ENCODE results near the gene CSNK1E. TPM values are rescaled to one million over a fixed set of nuclear protein-coding genes. Genes with fewer than 3 reads are reported as not detected.

Gene CSNK1E
- total RNA-seq, 6 experiments from 2014 or later, result 19.9 to 41.8 (median 27.4) TPM

GRCh38 chr22:38272373-38273134 lies 44.7 kb downstream of the CSNK1E start, which contains the start of gene TMEM184B:
Gene TMEM184B (minus strand): TSS chr22:38273010. CDS start chr22:38247961, 25,049 bp downstream.
- peak; percentile 92 to 97 (median 92) for ATAC-seq
- intact Hi-C loops (cut with DNase I), result no loop called here

GRCh38 chr22:38271927-38272372 lies 45.3 kb downstream of the CSNK1E start:
- intact Hi-C loops (cut with DNase I), result no loop called here
- H3K4me3 ChIP-seq, result peak overlapping the region; percentile 95 to 98 (median 95)
- DNase-seq (peak in 2 of 3 donors; percentile 58 to 65), ATAC-seq (peak; percentile 43 to 52 (median 46))
- TF ChIP-seq POLR2A (IDR thresholded peaks at IDR 0.05), result no peak
- TF ChIP-seq CTCF (IDR thresholded peaks at IDR 0.05), result no peak
- peak overlapping the region; percentile 84 to 91 (median 85) for H3K27ac ChIP-seq
- peaks cover 0 to 8% (median 0%) of the 10 kb centered on the region in 4 donors for H3K4me1 ChIP-seq
- no peaks in the 10 kb centered on the region for H3K27me3 ChIP-seq
- WGBS (ENCODE audit: insufficient coverage, low coverage, low lambda C conversion rate, missing lambda C conversion rate), result 0% methylated on average over 5 of the region's 7 CpGs
- H3K9me3 ChIP-seq, result no peaks in the 10 kb centered on the region
- H3K36me3 ChIP-seq, result no peaks in the 10 kb centered on the region

More at GRCh38 chr22:38272373-38273134, 44.7 kb downstream of the CSNK1E start, which contains the start of gene TMEM184B:
- DNase-seq, result peak; percentile 81 to 86 (median 86)
- no peaks in the 10 kb centered on the region for H3K9me3 ChIP-seq
- H3K4me1 ChIP-seq, result peaks cover 0 to 8% (median 0%) of the 10 kb centered on the region in 4 donors
- H3K27ac ChIP-seq, result peak within 1 kb of the TSS; percentile 84 to 91 (median 85)
- no peak for TF ChIP-seq CTCF (IDR thresholded peaks at IDR 0.05)
- peak; percentile 96 for TF ChIP-seq POLR2A (IDR thresholded peaks at IDR 0.05)
- H3K36me3 ChIP-seq, result no peaks in the 10 kb centered on the region
- H3K4me3 ChIP-seq, result peak within 1 kb of the TSS; percentile 95 to 98 (median 95)
- 4% methylated on average over 5 of the region's 97 CpGs for WGBS (ENCODE audit: insufficient coverage, low coverage, low lambda C conversion rate, missing lambda C conversion rate)
- no peaks in the 10 kb centered on the region for H3K27me3 ChIP-seq

- ATAC-seq (no peak), DNase-seq (no peak)
- intact Hi-C loops (cut with DNase I), result no loop called here
- TF ChIP-seq CTCF (IDR thresholded peaks at IDR 0.05), result no peak
- no peak for TF ChIP-seq POLR2A (IDR thresholded peaks at IDR 0.05)
- Histone ChIP-seq H3K4me1 (peaks cover 0 to 8% (median 0%) of the 10 kb centered on the region in 4 donors), H3K36me3 (no peaks in the 10 kb centered on the region), H3K27me3 (no peaks in the 10 kb centered on the region), H3K27ac (no peak overlapping the region), H3K4me3 (no peak overlapping the region), H3K9me3 (no peaks in the 10 kb centered on the region)
- 48% methylated on average over 5 of the region's 7 CpGs for WGBS (ENCODE audit: insufficient coverage, low coverage, low lambda C conversion rate, missing lambda C conversion rate)
Observed at GRCh38 chr22:38271101-38271500, 46.1 kb downstream of the CSNK1E start.

- Histone ChIP-seq H3K36me3 (no peaks in the 10 kb centered on the region), H3K27me3 (no peaks in the 10 kb centered on the region), H3K27ac (no peak overlapping the region), H3K4me3 (no peak overlapping the region), H3K4me1 (peaks cover 0 to 8% (median 0%) of the 10 kb centered on the region in 4 donors), H3K9me3 (no peaks in the 10 kb centered on the region)
- 64% methylated on average over 5 of the region's 13 CpGs for WGBS (ENCODE audit: insufficient coverage, low coverage, low lambda C conversion rate, missing lambda C conversion rate)
- TF ChIP-seq POLR2A (IDR thresholded peaks at IDR 0.05), result no peak
- ATAC-seq (no peak), DNase-seq (no peak)
- intact Hi-C loops (cut with DNase I), result no loop called here
Observed at GRCh38 chr22:38270091-38270992, 46.9 kb downstream of the CSNK1E start.
